Tibial nerve (tissue), 4 donors: ENCODE measurements around the gene AIFM1.

Experiments used
- EP300 ChIP-seq, 2 donors: sonication (generic); formaldehyde crosslinking; IDR thresholded peaks; one replicate each; pipeline ENCODE4 v1.6.1; 2017; ENCODE audit warnings: antibody characterized with exemption in 2 of 2, mild to moderate bottlenecking in 1 of 2
- TF ChIP-seq, protein P1 (sequence below), 5 experiments: fragments of 200-600 bp in 3 of 5; fragments of 450-650 bp in 2 of 5; sonication (generic) in 3 of 5; IDR thresholded peaks; one replicate each; pipeline ENCODE4 v1.5.1; 2016 to 2019; ENCODE audit warnings: antibody characterized with exemption in 5 of 5, mild to moderate bottlenecking in 3 of 5, moderate library complexity in 2 of 5

DNA sequence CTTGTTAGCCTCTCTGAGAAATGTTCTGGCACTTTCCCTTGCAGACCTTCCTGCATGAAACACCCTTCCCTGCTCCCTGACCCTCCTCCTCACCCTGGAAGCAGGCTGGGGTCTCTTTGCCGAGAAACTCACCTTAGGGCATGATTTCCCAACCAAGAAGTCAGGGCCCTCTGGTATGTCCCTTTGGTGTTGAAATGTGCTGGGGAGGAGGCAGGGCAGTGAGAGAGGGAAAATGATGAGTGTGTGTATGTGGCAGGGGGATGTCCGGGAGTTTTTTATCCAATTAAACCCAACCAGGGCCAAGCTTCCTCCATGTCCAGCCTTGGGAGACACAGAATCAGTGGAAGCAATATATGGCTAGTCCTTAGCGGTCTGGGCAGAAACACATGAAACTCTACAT lies 60.4 kb downstream of the AIFM1 start:
- TF ChIP-seq, protein P1, sequence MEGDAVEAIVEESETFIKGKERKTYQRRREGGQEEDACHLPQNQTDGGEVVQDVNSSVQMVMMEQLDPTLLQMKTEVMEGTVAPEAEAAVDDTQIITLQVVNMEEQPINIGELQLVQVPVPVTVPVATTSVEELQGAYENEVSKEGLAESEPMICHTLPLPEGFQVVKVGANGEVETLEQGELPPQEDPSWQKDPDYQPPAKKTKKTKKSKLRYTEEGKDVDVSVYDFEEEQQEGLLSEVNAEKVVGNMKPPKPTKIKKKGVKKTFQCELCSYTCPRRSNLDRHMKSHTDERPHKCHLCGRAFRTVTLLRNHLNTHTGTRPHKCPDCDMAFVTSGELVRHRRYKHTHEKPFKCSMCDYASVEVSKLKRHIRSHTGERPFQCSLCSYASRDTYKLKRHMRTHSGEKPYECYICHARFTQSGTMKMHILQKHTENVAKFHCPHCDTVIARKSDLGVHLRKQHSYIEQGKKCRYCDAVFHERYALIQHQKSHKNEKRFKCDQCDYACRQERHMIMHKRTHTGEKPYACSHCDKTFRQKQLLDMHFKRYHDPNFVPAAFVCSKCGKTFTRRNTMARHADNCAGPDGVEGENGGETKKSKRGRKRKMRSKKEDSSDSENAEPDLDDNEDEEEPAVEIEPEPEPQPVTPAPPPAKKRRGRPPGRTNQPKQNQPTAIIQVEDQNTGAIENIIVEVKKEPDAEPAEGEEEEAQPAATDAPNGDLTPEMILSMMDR (IDR thresholded peaks at IDR 0.05), result no peak
- TF ChIP-seq EP300 (IDR thresholded peaks at IDR 0.05), result no peak
